ENCODE data around the gene CFAP221.

The CFAP221 gene

DNA sequence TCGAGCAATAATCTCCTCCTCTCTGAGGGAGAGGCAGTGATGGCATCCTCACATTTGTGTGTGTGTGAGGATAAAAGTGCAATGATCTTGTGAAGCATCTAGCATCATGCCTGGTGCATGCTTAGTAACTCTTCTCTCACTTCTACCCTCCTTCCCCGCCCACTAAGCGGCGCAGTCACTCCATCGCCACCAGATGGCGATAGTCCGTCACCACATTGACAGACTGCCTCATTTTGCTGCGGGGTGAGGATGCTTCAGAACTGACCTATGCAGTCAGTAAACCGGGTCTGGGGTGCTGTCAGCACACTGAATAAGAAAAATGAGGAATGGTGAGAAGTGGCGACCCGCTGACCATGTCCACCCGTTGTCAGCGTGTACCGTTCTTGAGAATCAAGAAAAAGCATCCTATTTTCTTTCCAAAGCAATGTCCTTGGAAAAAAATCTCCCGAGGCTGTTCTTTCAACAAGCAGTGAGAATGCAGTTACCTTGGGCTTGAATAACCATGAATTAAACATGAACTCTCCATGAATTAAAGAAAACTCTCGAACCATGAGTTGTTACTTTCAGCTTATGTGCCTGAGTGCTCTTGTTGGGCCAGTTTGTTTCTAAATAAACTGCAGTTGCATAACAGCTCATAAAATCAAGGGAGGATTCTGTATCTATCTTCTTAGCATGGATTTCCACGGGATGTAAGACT lies 97.5 kb downstream of the CFAP221 start:
- in situ Hi-C loops (cut with MboI; ENCODE audit: low sequenced_read_pairs): no loop called here

DNA sequence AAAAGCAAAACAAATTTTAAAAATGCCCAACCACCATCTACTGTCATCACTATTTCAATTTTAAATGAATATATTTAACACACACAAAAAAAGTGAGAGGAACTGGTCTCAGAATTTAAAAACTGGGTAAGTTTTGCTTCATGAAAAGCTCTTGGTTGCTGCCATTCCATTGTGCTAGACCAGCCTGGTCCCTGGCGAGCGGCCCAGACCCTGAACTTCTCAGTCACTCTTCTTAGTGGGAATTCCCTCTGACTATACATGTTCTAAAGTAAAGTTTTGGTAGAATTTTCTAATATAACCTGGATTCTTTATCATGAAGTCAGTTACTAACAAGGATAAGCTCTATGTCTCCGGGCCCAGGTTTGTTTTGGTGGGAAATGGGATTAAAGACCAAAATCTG lies 99.9 kb downstream of the CFAP221 start:
- in situ Hi-C loops (cut with MboI; ENCODE audit: low sequenced_read_pairs): no loop called here

DNA sequence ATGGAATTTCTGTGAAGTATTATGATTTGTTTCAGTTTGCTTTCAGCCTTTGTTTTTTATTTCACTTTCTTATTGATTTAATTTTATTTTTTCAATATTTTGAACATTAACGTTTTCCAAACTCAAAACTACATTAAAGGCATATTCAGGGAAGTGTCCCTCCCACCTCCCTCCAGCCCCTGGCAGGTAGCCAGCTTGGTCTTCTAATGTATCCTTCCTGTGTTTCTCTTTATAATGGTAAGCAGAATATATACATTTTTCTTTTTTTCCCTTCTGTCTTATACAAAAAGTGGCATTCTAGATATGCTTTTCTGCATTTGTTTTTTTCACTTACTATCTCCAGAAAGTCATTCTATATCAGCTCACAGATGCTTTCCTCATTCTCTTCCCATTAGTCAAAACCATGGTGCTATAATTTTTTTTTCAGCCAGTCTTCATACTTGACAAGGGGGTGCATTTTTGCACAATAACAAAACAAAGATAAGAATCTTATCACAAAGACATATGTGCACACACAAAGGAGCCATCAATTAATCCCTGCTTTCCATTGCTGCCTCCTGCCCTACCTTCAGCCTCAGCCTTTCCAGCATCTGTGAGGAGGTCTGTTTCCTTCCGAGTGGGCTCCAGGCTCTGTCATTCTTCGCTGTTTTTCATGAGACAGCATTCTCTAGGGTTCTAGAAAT lies 101.1 kb downstream of the CFAP221 start:
- in situ Hi-C loops (cut with MboI; ENCODE audit: low sequenced_read_pairs): no loop called here

DNA sequence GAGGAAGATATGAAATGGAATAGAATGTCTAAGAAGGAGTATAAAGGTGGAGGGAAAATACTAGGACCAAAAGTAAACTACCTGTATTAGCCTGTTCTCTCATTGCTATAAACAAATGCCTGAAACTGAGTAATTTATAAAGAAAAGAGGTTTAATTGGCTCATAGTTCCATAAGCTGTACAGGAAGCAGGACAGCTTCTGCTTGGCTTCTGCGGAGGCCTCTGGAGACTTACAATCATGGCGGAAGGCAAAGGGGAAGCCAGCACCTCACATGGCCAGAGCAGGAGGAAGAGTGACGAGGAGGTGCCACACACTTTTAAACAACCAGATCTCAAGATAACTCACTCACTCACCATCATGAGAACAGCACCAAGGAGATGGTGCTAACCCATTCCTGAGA lies 101.9 kb downstream of the CFAP221 start:
- in situ Hi-C loops (cut with MboI; ENCODE audit: low sequenced_read_pairs): no loop called here

DNA sequence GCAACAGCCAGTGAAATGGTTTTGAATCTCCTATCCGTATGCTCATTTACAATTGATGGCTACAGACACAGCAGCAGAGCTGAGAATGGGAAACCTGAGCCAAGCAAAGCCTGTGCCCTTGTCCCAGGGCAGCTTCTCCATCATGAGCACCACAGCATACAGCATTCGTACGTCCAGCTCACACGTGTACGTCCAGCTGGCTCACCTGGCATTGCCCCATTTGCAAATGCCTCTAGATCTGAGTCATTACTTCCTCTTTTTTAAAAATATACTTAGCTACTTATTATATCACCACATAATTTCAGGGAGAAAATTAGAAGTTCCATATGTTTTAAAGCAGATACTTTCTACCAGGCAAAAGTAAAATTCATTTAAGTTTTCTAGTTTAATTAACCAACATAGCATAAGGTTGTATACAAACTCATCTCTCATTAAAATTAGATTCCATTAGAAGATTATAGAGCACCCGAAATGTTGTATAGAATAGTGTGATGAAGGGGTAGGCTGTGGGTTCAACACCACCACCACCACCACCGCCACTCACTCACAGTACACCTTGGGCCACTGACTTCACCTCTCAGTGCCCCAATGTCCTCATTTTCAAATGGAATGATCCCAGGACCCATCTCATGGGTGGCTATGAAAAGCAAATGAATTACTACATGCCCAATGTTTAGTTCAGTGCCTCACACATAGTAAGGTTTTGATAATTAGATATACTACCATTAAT lies 103.4 kb downstream of the CFAP221 start:
- in situ Hi-C loops (cut with MboI; ENCODE audit: low sequenced_read_pairs): no loop called here

DNA sequence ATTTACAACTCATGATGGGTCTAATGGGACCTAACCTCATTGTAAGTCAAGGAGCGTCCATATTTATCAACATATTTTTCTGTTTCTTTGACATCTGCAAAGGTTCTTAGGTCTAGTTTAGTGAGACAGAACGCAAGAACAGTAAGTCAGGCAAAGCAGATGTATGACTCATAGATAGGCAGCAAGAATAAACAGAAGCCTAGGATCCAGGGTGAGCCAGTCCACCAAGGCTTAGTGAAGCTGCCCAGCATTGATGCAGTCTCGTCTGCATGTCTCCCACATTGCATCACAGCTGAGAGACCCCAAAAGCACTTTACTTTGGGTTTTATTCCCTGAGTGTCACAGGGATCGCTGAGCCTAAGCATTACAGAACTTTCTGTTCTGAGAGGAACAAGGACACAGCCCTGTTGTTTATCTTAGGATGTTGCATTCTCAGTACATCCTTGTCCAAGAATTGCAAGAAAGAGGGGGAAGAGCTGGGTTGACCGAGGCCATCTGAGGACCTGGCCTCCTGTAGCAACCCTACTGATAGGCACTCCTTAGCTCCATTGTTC lies 105.2 kb downstream of the CFAP221 start:
- in situ Hi-C loops (cut with MboI; ENCODE audit: low sequenced_read_pairs): no loop called here

DNA sequence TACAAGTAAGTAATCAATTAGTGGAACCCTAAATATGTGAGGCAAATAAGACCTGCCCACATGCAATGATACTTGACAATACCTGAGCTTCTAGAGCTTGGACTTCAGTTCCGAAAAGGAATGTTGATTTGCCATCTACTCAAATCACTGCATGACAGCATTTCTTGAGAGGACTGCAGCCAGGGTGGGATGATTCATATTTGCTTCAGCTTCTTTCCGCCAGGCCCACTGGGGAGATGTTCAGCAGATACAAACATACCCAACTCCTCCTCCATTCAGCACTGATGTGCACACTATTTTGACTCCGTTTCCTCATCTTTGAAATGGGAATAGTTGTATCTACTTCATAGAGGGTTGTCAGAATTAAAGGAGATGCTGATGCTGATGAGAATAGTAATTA lies 106.0 kb downstream of the CFAP221 start:
- in situ Hi-C loops (cut with MboI; ENCODE audit: low sequenced_read_pairs): no loop called here

DNA sequence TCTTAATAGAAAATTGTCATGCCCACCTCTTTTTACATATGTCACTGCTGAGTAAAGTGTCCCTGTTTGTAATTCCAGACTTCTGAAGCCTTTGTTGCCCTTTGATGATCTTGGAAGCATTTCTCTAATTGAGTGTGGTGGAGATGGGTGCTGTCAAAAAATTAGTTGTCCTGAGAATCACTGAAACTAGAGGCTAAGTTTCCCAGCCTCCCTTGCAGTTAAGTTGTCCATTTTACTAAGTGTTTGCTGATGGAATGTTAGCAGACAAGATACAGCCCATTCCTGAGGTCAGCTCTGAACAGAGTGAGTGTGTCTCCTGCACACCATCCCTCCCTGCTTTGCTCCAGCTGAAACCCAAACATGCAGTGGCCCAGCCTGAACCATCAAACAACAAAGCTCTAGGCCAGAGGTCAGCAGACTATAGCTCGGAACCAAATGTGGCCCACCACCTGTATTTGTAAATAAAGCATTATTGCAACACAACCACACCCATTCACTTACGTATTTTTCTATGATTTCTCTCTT lies 106.7 kb downstream of the CFAP221 start:
- in situ Hi-C loops (cut with MboI; ENCODE audit: low sequenced_read_pairs): no loop called here

DNA sequence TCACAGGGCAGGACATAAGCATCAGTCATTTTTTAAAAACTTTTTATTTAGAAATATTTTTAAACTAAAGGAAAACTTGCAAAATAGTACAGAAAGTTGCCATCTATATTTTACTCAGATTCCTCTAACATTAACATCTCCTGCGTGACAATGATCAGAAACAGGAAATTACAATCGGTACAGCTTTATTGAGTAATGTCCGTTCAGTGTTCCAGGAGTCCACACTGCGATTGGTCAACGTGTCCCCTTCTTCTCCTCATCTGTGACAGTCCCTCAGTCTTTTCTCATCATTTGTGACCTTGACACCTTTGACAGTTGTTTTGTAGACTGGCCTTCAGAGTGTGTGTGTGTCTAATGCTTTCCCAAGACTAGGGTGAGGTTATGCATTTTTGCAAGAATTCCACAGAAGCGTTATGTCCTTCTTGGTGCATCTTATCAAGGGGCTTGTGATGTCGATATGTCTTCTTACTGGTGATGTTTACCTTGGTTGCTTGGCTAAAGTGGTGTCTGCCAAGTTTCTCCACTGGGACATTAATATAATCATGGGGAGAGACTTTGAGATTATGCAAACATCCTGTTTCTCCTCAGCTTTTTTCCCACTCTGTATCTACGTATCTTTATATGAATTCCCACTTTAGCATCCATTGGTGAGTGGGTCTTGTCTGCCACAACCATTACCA lies 113.4 kb downstream of the CFAP221 start:
- in situ Hi-C loops (cut with MboI; ENCODE audit: low sequenced_read_pairs): no loop called here

DNA sequence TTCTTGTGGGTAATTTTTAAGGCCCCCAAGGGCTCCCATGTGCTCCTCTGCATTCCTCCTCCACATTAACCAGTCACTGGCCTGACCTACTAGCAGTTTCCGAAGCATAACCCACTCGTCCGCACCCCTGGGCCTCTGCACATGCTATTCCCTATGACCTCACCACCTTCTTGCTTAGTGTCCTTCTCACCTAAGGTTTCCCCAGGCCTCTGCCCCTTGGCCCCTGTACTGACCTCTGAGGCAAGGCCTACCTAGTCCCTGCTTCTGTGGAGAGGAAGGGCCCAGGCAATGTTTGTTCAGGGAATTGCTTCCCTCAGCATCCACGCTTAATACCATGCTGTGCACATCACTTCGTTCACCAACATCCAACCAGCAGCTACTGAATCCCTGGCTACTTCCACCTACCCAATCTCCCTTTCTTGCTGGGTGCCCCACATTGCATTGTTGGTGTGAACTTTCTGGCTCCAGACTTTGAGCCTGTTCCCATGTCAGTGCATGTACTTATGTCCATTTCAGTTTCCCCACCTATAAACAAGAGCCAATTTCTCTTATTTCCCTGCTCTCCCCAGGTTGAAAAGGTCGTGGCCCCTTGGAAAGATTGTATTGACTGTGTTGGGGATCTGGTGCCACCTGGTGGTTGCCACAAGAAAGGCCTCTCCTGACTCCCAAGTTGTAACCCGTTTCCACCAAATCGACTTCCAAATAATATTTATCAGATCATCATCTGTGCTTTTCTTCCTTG lies 115.5 kb downstream of the CFAP221 start:
- in situ Hi-C loops (cut with MboI; ENCODE audit: low sequenced_read_pairs): no loop called here

DNA sequence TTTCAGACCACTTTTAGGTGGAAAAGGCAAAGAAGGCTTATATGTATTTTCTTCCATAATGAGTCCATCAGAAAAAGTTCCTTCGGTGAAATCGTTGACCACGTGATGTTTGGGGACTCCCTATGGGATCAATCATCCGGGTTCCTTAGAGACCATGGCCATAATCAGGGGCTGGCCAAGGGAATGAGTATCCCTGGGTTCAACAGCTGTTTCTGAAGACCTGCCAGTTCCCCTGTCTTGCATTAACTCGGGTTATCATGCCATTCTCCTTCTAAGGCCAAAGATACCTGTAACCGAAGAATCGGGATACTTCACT lies 116.1 kb downstream of the CFAP221 start:
- in situ Hi-C loops (cut with MboI; ENCODE audit: low sequenced_read_pairs): no loop called here

DNA sequence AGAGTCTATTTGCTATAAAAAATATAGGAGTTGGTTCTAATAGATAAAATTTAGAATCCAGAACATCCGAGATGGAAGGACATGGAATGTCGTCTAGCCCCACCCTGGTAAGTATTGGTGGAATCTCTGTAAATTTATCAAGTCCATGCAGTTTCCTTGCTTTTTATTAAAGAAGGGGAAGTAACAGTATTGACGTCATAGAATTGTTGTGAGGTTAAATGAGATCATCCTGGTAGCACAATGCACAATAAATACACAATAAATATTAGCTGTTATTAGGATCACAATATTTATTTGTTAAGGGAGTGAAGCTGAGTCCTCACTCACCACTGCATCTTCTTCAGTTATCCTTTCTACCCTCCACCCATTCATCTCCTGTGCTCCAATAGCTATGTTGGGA lies 118.0 kb downstream of the CFAP221 start:
- in situ Hi-C loops (cut with MboI; ENCODE audit: low sequenced_read_pairs): no loop called here

DNA sequence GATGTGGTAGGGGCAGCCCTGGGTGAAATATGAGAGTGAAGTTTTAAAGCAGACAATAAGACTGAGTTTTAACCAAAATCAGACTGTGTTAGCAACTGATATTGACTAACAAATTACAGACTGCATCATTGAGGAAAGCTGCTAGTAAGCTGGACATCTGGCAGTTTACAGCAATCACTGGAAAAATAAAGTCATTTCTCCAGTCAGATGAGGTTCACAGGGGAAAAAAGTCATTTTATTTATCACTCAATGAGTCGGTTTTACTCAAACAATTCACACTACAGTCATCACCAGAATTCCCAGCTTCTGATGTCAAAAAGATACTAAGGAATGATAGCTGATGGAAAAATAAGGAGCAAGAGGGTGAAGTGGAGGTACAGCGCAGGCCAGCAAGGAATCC lies 124.3 kb downstream of the CFAP221 start:
- in situ Hi-C loops (cut with MboI; ENCODE audit: low sequenced_read_pairs): no loop called here

DNA sequence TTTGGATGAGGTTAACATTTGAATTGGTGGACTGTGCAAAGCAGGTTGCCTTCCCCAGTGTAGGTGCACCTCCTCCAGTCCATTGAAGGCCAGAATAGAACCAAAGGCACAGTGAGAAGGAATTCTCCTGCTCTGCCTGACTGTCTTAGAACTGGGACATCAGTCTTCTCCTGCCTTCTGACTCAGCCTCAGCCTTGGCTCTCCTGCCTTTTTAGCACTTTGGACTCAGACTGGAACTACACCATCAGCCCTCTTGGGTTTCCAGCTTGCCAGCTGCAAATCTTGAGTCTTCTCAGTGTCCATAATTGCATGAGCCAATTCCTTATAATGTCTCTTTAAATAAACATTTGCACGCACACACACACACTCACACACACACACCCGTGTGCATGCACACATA lies 126.8 kb downstream of the CFAP221 start:
- in situ Hi-C loops (cut with MboI; ENCODE audit: low sequenced_read_pairs): no loop called here

DNA sequence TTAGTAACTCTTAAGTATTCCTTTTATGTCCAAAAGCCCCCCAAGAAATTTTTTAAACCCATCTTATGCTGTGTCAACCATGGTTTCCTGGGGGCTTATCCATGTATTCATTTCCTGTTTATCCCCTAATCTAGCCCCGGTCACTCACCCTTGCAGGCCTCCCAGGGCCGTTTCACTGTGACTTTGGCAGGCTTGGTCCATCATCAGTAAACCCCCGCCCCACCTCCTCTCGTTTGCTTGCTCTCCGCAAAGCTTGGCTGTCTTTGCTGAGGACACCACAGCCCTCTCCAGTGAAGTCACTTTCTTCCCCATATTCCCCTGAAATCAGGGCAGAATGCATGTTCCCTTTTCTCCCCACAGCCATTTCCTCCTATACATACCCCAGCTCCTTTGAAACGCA lies 127.5 kb downstream of the CFAP221 start:
- in situ Hi-C loops (cut with MboI; ENCODE audit: low sequenced_read_pairs): no loop called here

DNA sequence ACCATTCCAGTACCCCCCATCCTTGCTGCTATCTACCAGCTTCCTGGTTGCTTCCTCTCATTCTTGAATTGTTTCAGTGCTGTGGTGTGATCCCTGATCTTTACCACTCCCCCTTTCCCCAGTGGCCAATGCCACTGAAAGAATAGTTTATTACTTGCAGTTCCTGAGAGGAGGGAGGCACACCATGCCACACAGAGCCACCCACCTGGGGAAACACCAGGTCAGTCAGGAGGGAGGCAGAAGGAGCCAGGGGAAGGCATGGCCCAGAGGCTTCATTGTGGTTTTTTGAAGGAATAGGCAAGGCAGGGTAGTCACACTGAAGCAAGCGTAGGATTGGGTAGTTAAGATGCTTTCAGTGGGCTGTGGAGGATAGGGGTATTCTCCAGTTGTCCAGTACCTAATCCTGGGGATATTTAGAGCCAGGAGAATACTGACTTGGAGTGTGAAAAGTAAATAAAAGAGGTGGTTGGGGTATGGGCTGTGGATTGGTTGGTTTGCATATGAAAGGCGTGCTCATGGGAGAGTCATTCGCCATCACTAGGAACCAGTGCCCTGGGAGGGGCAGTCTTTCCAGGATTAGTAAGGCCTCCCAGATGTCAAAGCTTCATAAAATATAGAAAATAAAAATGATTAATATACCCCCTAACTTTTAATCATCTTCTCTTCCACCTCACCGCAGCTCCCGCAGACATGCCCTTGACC lies 128.1 kb downstream of the CFAP221 start:
- in situ Hi-C loops (cut with MboI; ENCODE audit: low sequenced_read_pairs): no loop called here

DNA sequence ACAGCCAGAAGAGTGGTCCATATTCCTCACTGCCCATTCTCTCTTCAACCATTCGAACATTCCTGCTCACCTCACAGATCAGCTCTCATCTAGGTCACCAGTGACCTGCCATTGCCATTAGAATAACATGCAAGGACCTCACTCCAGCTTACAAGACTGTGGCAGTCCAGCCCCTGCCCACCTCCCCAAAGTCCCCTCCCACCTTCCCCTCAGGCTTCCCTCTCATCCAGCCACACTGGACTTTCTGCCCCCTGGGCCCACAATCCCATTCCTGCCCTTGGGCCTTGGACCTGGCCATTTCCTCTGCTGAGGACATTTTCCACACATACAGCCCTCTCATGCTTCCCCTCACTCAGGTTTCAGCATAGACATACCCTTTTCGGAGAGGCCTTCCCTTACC lies 129.5 kb downstream of the CFAP221 start:
- in situ Hi-C loops (cut with MboI; ENCODE audit: low sequenced_read_pairs): no loop called here

DNA sequence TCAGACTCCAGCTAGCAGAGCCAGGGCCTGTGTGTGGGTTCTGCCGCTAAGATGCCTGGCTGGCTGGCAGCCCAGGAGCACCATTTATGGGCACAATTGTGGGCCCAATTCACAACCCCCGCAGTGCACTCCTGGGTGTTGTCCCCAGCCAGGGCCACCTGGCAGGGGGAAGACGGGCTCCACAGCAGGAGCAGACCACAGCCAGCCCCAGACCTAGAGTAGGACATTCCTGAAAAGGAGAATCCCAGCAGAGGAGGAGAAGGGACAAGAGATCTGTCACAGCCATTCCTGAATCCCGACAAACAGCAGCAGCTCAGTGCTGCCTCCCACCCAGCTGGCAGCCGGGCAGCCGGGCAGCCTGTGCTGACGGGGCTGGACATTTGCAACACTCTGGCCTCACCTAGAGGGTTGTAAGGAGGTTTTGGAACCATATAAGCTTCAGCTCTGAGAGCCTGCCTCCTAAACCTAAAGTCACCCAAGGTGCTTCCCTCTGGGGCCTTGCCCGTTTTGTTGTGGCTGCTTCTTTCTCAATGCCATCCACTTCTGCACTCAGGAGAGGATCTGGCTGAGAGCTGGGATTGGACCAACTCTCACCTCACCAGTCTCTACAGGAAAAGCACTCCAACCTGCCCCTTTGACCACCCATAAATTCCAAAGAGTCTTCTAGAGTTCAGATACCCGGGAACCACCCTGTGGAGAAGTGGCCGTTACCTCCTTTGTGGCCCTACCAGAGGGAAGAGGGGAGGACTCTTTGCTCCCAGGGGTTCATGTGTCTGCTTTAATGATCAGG lies 130.7 kb downstream of the CFAP221 start:
- in situ Hi-C loops (cut with MboI; ENCODE audit: low sequenced_read_pairs): no loop called here

DNA sequence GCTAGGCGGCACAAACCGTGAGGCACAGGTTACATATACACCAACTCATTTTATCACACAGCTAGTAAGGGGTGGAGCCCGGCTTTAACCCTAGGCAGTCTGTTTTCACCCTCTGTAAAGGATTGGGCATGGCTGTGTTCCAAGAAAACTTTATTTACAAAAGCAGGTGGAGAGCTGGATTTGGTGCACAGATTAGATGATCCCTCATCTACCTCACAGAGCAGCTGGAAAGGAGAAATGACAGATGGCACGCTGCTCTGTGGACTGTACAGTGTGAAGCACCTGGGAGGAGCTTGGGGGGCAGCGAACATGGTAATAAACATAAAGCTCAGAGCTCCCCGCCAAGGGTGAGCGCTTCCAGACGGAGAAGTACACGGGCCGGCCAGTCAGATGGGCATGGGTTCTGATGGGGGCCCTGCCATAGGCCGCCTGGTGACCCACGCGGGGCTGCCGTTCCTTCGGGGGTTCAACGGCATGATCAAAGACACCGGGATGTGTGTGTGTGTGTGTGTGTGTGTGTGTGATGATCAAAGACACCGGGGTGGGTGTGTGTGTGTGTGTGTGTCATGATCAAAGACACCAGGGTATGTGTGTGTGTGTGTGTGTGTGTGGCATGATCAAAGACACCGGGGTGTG lies 133.9 kb downstream of the CFAP221 start:
- in situ Hi-C loops (cut with MboI; ENCODE audit: low sequenced_read_pairs): no loop called here
